Activated CD8-positive, alpha-beta memory T cell treated with anti-CD3 and anti-CD28 coated beads for 36 hours (primary cell): ENCODE results near the gene BAG1. TPM values are rescaled to one million over a fixed set of nuclear protein-coding genes. Genes with fewer than 3 reads are reported as not detected.

ENCODE experiments used
- CTCF ChIA-PET: fragments of 350-600 bp; sonication (Branson Sonifier 250); formaldehyde crosslinking; loops from one replicate; lab custom pipeline; 2021; ENCODE audit warnings: antibody characterized with exemption; lab: Charles Lee
- POLR2A ChIA-PET: fragments of 350-600 bp; sonication (Branson Sonifier 250); formaldehyde crosslinking; loops from one replicate; lab custom pipeline; 2021; ENCODE audit warnings: antibody characterized with exemption; lab: Charles Lee
- total RNA-seq, 2 experiments: library from RNA; stranded (reverse); gene quantifications; one replicate each; pipeline ENCODE4 v1.2.3, GENCODE V29; 2021

Gene BAG1
- total RNA-seq, 2 experiments from 2014 or later: 76.9 to 78.8 TPM

GRCh38 chr9:33250458-33250995 is 14.0 kb downstream of the BAG1 start:
- ChIA-PET CTCF (no interaction called here), POLR2A (no interaction called here)

DNA sequence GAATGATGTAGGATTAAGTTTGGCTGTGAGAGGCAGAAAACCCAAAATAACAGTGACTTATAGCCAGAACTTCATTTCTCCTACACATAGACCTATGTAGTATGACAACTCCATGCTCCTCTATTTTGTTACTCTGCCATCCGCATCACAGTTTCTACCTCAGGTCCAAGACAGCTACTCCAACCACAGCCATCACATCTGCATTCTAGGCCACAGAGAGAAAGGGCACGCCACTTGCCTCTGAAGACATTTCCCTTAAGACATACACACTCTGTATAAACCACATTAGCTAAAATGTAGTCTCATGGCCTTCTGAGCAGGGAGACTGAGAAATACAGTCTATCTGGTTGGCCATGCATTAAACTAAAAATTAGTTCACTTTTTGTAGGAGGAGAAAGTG is 14.5 kb downstream of the BAG1 start:
- CTCF ChIA-PET: no interaction called here
- POLR2A ChIA-PET: no interaction called here

- POLR2A ChIA-PET: no interaction called here
- CTCF ChIA-PET: interaction anchor here (1.1 kb wide), 1 partner anchor 13 kb away, joined by 4 read pairs; no protein-coding TSS in a partner anchor
These were observed 15.3 kb downstream of the BAG1 start for GRCh38 chr9:33249087-33249658.

- ChIA-PET CTCF (interaction anchor here (1.1 kb wide), 1 partner anchor 12 kb away, joined by 4 read pairs; no protein-coding TSS in a partner anchor), POLR2A (no interaction called here)
These were observed 15.9 kb downstream of the BAG1 start for GRCh38 chr9:33248606-33249005.

DNA sequence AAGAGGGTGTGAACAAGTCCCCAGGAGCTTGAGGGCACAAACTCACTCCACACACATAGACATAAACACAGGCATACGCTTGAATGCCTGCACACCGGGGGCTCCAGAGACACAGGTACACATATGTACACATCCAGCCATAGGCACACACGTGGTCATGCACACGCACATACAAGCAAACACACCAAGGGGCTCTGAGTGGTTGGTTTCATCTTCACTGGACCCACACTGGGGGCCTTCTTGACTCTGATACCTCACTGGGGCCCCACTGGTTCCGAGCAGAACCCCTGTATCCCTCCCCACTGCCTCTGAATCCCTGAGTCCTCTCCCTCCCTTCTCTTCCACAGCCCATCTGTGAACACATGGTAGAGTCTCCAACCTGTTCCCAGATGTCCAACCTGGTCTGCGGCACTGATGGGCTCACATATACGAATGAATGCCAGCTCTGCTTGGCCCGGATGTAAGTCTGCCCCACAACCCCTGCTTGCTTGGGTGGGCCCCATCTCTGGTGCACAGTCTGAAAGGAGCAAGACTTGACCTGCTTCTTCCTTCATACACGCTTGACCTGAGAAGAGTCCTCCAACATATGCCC is 18.1 kb downstream of the BAG1 start:
- CTCF ChIA-PET: interaction anchor here (1.1 kb wide), 1 partner anchor 13 kb away, joined by 3 read pairs; no protein-coding TSS in a partner anchor

DNA sequence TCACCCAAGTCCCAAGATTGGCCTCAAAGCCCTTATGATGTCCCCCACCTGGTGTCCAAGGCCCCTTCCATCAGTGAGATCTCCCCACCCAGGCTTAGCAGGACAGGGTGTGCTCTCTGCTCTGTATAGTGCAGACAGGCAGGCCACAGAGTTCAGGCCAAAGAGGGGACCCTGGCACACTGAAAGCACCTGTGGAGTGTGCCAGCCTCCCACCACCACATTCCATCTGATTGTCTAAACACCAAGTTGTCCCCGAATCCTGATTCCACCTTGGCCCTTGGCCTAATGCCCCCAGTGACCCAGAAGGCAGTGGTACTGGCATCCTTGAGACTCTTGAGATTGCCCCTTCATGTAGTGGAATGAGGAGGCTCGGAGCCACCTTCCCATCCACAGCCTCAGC is 19.2 kb downstream of the BAG1 start:
- CTCF ChIA-PET: no interaction called here
- POLR2A ChIA-PET: no interaction called here

More for the DNA sequence above, 18.1 kb downstream of the BAG1 start:
- POLR2A ChIA-PET: no interaction called here

DNA sequence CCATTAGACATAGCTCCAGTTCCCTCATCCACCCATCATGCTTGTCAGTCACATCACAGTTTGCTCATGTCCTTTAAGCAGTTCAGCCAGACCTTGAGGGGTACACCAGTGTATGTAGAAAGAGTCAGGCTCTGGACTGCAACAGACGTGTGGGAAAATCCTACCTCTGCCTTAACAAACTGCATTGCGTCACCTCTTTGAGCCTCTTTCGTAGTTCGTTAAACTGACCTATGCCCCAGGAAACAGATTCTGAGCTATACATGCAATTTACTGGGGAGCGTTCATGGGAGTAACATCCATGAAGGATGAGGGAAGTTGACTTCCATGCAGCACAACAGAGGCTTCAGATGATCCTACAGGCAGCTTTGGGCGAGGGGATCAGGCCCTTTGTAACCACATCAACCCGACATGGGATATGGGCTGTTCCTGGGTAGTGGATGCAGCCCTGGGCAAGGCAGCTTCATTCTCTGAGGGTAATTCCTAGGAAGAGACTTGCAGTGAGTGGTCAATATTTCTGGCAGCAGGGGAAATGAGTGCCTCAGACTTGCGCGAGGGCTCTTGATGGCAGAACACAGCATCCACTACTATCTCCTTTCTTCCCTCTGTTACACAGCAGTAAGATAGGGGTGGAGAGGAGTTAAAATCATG is 20.2 kb downstream of the BAG1 start:
- ChIA-PET CTCF (no interaction called here), POLR2A (interaction anchor here (0.6 kb wide), 1 partner anchor 106 kb away, joined by 3 read pairs; no protein-coding TSS in a partner anchor)

DNA sequence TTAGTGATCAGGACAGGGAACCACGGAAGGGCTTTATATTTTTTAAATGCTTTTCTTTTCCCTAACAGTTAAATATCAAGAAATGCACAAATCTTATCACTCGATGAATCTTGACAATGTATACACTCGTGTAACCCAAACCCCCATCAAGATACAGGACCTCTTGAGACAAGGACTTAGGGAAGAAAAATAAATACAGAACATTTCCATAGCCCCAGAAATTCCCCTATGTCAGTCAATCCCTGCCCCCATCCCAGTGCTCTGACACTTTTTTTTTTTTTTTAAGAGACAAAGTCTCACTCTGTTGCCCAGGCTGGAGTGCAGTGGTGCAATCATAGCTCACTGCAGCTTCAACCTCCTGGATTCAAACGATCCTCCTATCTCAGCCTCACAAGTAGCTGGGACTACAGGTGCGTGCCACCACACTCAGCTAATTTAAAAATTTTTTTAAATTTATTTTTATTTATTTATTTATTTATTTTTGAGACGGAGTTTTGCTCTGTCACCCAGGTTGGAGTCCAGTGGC is 21.8 kb downstream of the BAG1 start:
- CTCF ChIA-PET: no interaction called here
- POLR2A ChIA-PET: no interaction called here

- CTCF ChIA-PET: no interaction called here
- POLR2A ChIA-PET: no interaction called here
These were observed 23.2 kb downstream of the BAG1 start for GRCh38 chr9:33241298-33241697.

DNA sequence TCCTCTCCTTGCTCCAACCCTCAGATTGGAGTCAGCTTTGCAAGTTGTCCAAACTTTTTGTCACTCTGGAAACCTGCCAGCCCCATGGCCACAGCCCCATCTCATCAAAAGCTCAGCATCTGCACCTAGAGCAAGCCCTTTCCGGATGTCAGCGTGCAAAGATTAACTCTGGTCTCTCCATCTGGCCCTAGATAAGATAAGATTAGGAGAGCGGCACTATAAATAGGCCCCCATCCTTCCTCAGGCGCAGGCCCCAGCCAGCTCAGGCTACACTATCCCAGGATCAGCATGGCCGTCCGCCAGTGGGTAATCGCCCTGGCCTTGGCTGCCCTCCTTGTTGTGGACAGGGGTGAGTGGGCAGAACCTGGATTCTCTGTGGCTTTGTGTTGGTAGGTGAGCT is 24.6 kb downstream of the BAG1 start, which contains the start of gene SPINK4:
Gene SPINK4 (plus strand): TSS at position 247 of the 400 bp plus-strand sequence. CDS start 42 bp downstream, at position 289.
- POLR2A ChIA-PET: no interaction called here
- CTCF ChIA-PET: interaction anchor here (0.9 kb wide), 1 partner anchor 14 kb away, joined by 3 read pairs; no protein-coding TSS in a partner anchor

DNA sequence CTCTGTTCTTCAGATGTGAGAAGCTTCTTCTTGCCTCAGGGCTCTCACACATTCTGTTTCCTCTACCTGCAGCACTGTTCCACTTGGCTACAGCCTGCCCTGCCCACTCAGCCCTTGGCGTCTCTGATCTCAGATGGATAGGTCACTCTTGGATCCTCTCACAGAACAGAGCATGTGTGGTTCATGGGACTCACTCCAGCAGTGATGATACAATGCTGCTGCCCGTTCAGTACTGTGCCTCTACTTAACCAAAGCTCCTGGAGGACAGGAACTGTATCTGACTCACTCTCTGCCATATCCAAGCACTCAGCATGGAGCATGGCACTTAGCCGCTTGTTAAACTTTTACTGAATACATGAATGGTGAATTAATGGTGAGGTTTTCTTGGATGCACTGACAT is 27.9 kb downstream of the BAG1 start:
- CTCF ChIA-PET: interaction anchor here (0.7 to 1.3 kb wide), 3 partner anchors 10 to 75 kb away, joined by 3 to 4 read pairs (median 4); no protein-coding TSS in a partner anchor
- POLR2A ChIA-PET: no interaction called here

DNA sequence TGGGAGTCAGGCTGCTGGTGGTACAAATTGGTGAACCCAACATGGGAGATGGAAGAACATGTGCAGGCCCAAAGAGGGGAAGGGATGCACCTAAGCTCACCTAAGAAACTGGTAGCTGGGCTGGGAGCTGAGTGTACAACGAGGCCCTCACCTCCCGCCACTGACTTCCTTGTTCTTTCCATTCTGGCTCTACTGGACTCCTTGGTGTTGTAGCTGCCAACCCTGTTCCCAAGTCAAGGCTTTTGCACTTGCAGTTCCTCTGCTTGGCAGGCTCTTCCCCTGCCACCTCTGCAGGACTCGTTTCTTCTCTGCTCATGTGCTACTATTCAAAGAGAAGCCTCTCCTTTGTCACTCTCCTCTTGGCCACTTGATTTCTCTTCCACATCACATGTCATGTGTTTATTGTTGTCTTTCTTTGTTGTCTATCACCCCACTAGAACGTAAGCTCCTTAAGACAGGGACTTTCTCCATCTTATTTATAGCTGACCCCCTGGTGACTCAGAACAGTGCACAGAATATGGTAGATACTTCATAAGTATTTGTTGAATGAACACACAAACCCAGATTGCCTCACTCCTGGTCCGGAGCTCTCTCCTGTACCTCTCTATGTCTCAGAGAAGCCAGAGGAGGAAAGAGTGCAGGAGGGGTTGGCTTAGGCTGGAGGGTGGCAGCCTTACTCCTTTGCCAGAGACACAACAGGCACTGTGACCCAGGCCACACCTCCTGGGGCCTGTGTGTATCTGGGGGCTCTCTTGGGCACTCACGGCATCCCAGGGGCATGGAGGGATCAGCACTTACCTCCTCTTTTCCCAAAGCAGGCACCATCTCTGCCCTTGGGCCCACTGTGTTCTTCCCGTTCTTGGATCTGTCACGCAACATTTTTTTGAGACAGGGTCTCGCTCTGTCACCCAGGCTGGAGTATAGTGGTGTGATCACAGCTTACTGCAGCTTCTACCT is 29.7 kb downstream of the BAG1 start:
- ChIA-PET POLR2A (no interaction called here), CTCF (interaction anchor here (1.0 to 1.2 kb wide), 2 partner anchors 9 to 156 kb away, joined by 3 read pairs; no protein-coding TSS in a partner anchor)

DNA sequence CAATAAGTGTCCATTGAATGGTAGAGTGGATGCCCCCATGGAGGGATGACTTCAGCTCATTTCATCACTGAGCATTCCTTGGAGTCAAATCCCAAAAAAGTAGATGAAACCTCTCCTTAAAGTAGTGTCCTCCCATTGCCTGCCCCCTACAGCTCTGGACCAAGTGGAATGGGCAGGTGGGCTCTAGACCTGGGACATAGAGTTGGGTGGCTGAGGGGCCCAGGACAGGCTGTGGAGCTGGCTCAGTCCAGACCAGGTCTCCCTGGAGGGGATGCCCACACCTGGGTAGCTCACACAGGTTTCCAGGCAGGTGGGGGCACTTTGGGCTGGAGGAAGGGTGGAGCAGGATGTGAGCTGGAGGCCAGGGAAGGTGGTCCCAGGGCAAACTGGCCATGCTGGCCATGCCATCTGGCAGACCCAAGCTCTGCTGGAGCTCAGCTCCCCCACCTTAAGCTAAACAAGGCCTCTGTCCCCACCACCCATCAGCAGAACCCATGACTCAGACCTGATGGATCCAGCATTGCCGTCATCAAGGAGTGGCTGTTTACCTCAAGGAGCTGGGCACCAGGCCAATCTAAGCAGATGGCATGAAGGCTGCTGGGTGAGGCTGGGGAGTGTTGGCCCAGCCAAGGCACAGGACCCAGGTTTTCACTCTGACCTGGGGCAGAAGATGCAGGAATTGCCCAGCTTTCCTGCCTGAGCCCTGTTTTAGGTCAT is 30.7 kb downstream of the BAG1 start:
- POLR2A ChIA-PET: no interaction called here
- CTCF ChIA-PET: interaction anchor here (0.5 to 1.2 kb wide), 3 partner anchors 8 to 155 kb away, joined by 3 read pairs; no protein-coding TSS in a partner anchor

GRCh38 chr9:33232815-33233214 is 31.7 kb downstream of the BAG1 start:
- CTCF ChIA-PET: interaction anchor here (0.5 kb wide), 1 partner anchor 8 kb away, joined by 3 read pairs; no protein-coding TSS in a partner anchor
- POLR2A ChIA-PET: no interaction called here

DNA sequence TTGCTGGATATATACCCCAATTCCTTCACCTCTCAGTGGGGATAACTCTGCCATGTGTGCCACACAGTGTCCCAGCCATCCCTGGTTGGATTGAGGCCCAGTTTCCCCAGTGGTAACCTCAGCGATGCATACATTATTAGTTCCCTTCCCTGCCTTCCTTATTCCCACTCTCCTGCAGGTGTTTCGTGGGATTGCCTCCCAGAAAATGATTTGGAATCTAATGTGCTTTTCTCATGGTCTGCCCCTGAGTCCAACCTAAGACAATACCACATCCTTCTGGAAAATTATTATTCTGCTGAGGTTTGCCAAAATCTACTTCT is 32.9 kb downstream of the BAG1 start:
- ChIA-PET POLR2A (no interaction called here), CTCF (interaction anchor here (0.6 kb wide), 1 partner anchor 22 kb away, joined by 3 read pairs; no protein-coding TSS in a partner anchor)

DNA sequence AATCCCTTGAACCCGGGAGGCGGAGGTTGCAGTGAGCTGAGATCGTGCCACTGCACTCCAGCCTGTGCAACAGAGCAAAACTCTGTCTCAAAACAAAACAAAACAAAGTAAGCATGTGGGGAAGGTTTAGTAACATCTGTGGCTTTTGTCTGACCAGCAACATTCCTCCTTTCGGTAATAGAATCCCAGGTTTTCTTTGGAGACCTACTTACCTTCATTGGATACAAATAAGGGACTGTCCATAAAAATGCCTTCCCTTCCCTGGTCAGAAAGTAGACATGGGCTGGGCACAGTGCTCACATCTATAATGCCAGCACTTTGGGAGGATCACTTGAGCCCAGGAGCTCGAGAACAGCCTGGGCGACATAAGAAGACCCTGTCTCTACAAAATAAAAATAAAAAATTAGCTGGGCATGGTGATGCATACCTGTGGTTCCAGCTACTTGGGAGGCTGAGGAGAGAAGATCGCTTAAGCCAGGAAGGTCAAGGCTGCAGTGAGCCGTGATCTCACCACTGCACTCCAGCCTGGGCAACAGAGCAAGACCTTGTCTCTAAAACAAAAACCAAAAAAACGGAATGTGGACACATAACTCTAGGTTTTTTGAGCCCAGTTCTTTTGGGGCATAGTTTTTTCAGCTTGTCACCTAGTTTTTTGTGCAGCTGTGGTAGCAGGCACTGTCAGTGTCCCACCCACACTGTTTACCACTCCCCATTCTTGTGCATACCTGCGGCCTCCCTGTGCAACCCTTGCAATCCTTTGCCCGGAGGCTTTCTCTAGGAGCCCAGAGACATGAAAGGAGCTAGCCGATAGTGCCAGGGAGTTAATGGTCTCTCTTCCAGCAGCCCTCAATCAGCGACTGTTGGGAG is 33.5 kb downstream of the BAG1 start:
- POLR2A ChIA-PET: no interaction called here

More for the DNA sequence above, 33.5 kb downstream of the BAG1 start:
- CTCF ChIA-PET: interaction anchor here (0.6 kb wide), 1 partner anchor 23 kb away, joined by 3 read pairs; no protein-coding TSS in a partner anchor
